HEK293T (cell line): ENCODE results near the gene JAG1.

Source experiments
- BHLHE40 ChIP-seq: fragments of 450-650 bp; IDR thresholded peaks from 2 replicates; pipeline ENCODE4 v1.6.1; 2016; ENCODE audit warnings: mild to moderate bottlenecking, moderate library complexity, borderline replicate concordance
- ELF4 ChIP-seq: fragments of 450-650 bp; IDR thresholded peaks from 2 replicates; pipeline ENCODE4 v1.6.1; 2017; ENCODE audit warnings: antibody characterized with exemption
- FOXK2 ChIP-seq: fragments of 450-650 bp; IDR thresholded peaks from 2 replicates; pipeline ENCODE4 v1.6.1; 2016; ENCODE audit warnings: mild to moderate bottlenecking
- FOXM1 ChIP-seq: fragments of 450-650 bp; IDR thresholded peaks from 2 replicates; pipeline ENCODE4 v1.6.1; 2017; ENCODE audit warnings: mild to moderate bottlenecking, borderline replicate concordance
- LEF1 ChIP-seq: fragments of 450-650 bp; IDR thresholded peaks from 2 replicates; pipeline ENCODE4 v1.6.1; 2017; ENCODE audit warnings: mild to moderate bottlenecking, borderline replicate concordance
- SP1 ChIP-seq: fragments of 450-650 bp; IDR thresholded peaks from 2 replicates; pipeline ENCODE4 v1.6.1; 2017

- no peak for TF ChIP-seq ELF4
- no peak for TF ChIP-seq BHLHE40
- TF ChIP-seq FOXM1: no peak
- TF ChIP-seq LEF1: no peak
- no peak for TF ChIP-seq SP1
- no peak for TF ChIP-seq FOXK2
Observed at GRCh38 chr20:10657453-10657852, 16.3 kb downstream of the JAG1 start.
